NCI-H1092 treated with DMSO at 0.1 percent for 48 hours (cell line): Measurements from ENCODE around the gene BRCA1.
"Not testable (repeated sequence)": the region's sequence is repeated elsewhere in the genome, so short reads cannot be mapped to it uniquely, and the experiment has no call there.

Experiments used
- DNase-seq: peaks from one replicate; lab custom pipeline; 2025; lab: John Stamatoyannopoulos, UW

BRCA1 gene

GRCh38 chr17:43068570-43069367 is 56.4 kb downstream of the BRCA1 start:
- DNase-seq: no peak

DNA sequence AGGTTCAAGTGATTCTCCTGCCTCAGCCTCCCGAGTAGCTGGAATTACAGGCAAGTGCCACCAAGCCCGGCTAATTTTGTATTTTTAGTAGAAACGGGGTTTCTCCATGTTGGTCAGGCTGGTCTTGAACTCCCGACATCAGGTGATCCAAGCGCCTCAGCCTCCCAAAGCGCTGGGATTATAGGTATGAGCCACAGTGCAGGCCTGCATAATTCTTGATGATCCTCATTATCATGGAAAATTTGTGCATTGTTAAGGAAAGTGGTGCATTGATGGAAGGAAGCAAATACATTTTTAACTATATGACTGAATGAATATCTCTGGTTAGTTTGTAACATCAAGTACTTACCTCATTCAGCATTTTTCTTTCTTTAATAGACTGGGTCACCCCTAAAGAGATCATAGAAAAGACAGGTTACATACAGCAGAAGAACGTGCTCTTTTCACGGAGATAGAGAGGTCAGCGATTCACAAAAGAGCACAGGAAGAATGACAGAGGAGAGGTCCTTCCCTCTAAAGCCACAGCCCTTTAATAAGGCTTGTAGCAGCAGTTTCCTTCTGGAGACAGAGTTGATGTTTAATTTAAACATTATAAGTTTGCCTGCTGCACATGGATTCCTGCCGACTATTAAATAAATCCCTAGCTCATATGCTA is 62.1 kb downstream of the BRCA1 start:
- no peak for DNase-seq

DNA sequence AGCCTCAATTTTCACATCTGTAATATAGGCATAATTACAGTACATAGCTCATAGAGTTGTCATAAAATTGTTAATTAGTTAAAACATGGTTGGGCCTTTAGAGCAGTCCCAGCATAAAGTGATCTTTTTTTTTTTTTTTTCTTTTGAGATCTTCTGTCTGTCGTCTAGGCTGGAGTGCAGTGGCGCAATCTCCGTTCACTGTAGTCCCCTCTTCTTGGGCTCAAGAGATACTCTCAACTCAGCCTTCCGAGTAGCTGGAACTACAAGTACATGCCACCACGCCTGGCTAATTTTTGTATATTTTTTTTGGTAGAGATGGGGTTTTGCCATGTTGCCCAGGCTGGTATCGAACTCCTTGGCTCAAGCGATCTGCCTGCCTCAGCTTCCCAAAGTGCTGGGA is 69.1 kb downstream of the BRCA1 start:
- DNase-seq: no peak

DNA sequence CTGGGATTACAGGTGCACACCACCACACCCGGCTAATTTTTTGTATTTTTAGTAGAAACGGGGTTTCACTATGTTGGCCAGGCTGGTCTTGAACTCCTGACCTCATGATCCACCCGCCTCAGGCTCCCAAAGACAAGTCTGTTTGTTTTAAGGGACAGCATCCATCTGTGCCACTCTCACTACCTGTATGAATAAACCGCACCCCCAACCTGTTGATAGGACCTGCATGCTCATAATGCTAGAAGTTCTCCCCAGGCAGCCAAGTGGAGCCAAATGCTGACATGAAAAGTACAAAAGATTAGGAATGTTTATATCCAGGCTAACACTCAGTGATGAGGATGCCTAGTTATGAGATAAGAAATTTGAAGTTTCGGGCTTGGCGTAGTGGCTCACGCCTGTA is 72.2 kb downstream of the BRCA1 start:
- DNase-seq: not testable (repeated sequence)

DNA sequence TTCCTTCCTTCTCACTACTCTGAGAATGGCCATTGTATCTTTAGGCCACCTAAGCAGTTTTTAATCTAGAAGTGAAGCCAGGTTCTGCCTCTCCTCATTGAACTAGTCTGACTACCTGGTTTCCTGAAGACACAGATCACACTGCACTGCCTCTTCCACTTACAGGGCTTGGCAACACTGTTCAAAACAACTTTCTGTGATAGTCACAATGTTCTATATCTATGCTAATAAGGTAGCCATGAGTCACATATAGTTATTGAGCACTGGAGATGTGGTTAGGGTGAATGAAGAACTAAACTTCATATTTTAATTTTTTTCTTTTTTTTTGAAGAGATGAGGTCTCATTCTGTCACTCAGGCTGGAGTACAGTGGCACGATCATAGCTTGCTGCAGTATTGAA is 73.2 kb downstream of the BRCA1 start:
- no peak for DNase-seq

GRCh38 chr17:43044024-43044423 is 81.1 kb downstream of the BRCA1 start:
- DNase-seq: no peak

- DNase-seq: no peak
Observed at GRCh38 chr17:43043307-43043706, 81.9 kb downstream of the BRCA1 start.

GRCh38 chr17:43042025-43042628 is 83.0 kb downstream of the BRCA1 start:
- DNase-seq: no peak

- no peak for DNase-seq
Observed at GRCh38 chr17:43040655-43041054, 84.5 kb downstream of the BRCA1 start.

- no peak for DNase-seq
Observed at GRCh38 chr17:43039646-43040045, 85.5 kb downstream of the BRCA1 start.

DNA sequence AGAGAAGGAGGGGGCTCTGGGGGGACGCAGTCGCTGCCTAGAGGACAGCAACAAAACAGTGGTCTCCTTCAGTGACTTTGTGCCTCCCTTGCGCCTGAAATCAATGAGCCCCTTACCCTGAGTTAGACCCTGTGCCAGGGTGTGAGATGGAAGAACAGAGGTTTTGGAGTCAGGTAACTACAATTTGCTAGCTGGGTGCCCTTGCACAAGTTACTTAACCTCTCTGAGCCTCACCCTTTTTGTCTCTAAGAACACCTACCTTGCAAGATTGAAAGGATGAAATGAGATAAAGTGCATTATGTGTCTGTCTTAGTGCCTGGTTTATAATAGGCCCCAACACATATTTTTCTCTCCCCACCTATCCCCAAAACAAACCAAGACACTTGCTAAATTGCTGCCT is 90.3 kb downstream of the BRCA1 start:
- no peak for DNase-seq

- no peak for DNase-seq
Observed at GRCh38 chr17:43033948-43034881, 90.9 kb downstream of the BRCA1 start.

DNA sequence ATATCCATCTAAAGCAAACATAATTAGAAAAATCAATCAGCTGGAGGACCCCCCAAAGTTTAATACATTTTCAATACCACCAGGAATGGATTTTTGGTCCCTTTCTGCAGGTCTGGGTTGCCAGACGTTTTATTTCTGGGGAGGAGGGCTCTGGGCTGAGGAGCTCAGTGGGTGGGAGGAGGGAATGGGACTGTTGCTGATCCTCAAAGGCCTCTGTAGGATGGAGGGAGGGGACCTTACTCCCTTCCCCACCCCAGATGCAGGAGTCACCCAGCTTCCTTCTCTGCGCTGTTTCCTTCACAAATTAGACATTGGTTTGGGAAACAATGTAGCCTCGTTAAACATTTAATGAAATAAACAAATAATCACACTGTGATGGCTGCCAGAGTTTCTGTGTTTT is 93.5 kb downstream of the BRCA1 start:
- DNase-seq: no peak

DNA sequence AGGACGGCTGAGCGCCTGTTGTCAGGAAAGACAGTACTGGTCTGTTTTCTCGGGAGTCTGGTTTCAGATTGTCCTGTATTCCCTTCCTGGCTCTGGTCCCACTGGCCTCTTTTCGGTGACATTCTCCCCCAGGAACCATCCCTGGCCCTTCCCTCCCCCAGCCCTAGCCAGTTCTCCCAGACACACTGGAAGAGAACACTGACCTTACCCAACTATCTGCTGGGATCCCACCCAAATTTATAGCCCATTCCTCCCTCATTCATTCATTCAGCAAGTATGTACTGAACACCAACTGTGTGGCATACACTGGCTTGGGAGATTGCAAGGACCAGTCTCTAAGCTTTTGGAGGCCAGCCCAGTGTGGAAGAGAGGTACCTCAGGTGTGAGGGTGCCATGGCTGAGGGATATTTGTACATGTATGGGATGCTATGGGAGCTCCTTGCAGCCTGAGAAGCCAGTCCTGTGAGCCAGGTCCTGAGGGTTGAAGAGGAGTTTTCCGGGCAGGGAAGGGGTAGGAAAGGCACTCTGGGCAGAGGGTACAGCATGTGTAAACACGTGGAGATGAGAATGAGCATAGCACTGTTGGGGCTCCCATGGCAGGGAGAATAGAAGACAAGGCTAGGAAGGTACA is 94.9 kb downstream of the BRCA1 start:
- no peak for DNase-seq

- DNase-seq: no peak
Observed at GRCh38 chr17:43028221-43028861, 96.8 kb downstream of the BRCA1 start.

GRCh38 chr17:43027091-43028032 is 97.8 kb downstream of the BRCA1 start:
- DNase-seq: no peak

DNA sequence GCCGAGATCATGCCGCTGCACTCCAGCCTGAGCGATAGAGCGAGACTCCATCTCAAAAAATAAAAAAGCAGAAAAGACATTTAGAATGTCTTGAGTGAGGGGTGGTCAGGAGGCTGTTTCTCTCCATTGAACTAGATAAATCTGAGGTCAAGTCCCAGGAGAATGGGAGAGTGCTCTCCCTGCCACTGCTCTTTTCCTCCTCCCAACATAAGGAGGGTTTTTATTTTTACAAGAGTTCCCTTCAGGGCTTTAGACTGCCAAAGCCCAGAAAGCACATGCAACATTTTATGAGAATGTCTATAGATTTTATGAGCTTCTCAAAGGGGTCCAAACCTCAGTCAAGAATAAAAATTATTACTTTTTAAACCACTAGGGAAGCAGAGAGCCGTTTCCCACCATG is 98.6 kb downstream of the BRCA1 start:
- DNase-seq: no peak

DNA sequence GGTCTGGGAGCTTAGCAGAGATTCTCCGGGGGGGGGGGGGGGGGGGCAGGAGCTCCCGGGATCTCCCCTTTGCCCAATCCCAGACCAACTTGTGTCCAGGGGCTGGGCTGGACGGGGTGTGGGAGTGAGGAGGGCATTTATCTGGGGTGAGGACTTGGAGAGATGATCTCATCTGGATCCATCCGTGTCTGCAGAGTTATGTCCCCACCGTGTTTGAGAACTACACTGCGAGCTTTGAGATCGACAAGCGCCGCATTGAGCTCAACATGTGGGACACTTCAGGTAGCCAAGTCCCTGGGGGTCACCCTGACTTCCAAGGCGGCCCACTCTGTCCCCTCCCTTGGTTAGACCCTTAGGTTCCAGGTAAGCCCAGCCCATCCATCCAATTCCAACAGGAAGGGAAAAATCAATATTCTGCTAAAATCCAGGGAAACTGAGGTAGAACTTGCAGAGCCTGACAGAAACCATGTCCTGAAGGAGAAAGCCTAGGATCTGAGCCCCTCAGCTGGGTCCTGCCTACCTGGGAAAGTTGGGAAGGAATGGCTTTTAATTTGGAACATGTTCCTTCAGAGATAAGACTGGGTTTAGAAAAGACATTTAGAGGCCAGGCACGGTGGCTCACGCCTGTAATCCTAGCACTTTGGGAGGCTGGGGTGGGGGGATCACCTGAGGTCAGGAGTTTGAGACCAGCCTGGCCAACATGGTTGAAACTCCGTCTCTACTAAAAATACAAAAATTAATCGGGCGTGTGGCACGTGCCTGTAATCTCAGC is 99.2 kb downstream of the BRCA1 start:
- DNase-seq: no peak

DNA sequence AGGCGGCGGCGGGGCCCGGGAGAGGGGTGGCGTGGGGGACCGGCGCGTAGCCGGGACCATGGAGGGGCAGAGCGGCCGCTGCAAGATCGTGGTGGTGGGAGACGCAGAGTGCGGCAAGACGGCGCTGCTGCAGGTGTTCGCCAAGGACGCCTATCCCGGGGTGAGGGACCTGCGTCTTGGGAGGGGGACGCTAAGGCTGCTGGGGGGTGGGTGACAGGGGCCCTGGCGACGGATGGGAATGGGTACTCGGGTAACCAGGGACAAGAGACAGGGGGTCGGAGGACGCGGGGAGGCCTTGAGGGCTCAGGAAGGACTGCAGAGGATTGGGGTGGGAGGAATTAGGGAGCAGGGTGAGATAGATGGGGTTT is 99.9 kb downstream of the BRCA1 start:
- no peak for DNase-seq
